BLaER1 (cell line): ENCODE data around the gene PAPSS2.

Experiments
- H3K27ac ChIP-seq: shearing (Covaris generic); formaldehyde crosslinking; 2 replicates; pipeline ENCODE4 v1.8.1; 2022
- H3K27me3 ChIP-seq: shearing (Covaris generic); formaldehyde crosslinking; 2 replicates; pipeline ENCODE4 v1.8.1; 2022
- H3K36me3 ChIP-seq: shearing (Covaris generic); formaldehyde crosslinking; 2 replicates; pipeline ENCODE4 v1.8.1; 2022
- H3K4me1 ChIP-seq: shearing (Covaris generic); formaldehyde crosslinking; 2 replicates; pipeline ENCODE4 v1.8.1; 2022
- H3K4me2 ChIP-seq: shearing (Covaris generic); formaldehyde crosslinking; 2 replicates; pipeline ENCODE4 v1.8.1; 2022
- H3K4me3 ChIP-seq: shearing (Covaris generic); formaldehyde crosslinking; 2 replicates; pipeline ENCODE4 v1.8.1; 2022
- H3K9ac ChIP-seq: shearing (Covaris generic); formaldehyde crosslinking; 2 replicates; pipeline ENCODE4 v1.8.1; 2022
- H3K9me3 ChIP-seq: shearing (Covaris generic); formaldehyde crosslinking; 2 replicates; pipeline ENCODE4 v1.8.1; 2022
- H4K20me1 ChIP-seq: shearing (Covaris generic); formaldehyde crosslinking; 2 replicates; pipeline ENCODE4 v1.8.1; 2022
- Cebpa-rat ChIP-seq: shearing (Covaris generic); IDR thresholded peaks from 2 replicates; pipeline ENCODE4 v1.8.1; 2022

The PAPSS2 gene

DNA sequence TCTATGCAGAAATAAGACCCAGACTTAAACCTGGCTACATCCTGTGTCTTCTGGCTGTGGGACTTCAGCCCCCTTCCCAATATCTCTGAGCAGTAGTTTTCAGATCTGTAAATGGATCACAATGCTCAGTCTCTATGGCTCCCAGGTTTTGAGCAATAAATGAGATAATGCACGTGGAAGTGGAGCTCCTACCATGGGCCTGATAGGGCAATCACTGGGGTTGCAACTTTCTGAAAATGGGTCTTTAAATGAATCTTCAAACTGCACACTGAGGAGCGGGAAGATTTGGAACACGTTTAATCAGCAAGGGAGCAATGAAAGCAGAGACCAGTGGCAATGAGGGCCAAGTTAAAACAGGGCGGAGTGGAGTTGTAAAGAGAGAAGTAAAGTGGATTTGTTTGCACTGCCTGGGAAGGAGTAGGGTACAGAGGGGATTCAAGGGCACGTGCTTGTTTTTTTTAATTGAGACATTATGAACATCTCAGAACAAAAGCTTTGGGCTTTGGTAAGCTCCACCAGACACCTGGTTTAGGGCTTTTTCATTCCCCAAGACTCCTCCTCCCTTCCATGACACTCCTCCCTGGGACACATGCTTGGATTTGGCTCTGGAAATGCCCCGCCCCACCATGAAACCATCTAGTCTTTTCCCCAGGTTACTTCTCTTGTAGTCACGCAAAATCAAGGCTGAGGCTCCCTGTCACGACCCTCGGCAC, 42.7 kb downstream of the PAPSS2 start:
- H3K4me1 ChIP-seq = no peaks in the 10 kb centered on the region
- no peaks in the 10 kb centered on the region for H4K20me1 ChIP-seq
- no peak for TF ChIP-seq Cebpa-rat
- H3K9ac ChIP-seq = no peak overlapping the region
- H3K27me3 ChIP-seq = no peaks in the 10 kb centered on the region
- H3K4me3 ChIP-seq = no peak overlapping the region
- no peak overlapping the region for H3K4me2 ChIP-seq
- H3K9me3 ChIP-seq = no peaks in the 10 kb centered on the region
- no peaks in the 10 kb centered on the region for H3K36me3 ChIP-seq
- H3K27ac ChIP-seq = no peak overlapping the region

DNA sequence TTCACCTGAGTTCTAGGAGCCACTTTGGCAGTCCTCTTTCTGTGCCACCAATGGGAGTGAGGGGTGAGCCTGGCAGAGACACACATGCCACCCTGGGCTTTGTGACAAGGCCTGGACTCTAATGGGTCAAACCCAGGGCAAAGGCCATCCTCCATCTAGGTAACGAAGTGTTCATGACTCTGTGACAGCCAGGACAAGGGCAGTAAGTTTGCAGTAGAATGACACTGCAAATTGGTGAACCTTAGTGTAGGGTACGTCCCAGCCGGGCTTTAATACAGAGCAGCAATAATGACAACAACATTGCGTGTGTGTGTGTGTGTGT, 43.3 kb downstream of the PAPSS2 start:
- Histone ChIP-seq H3K4me2 (no peak overlapping the region), H3K9me3 (no peaks in the 10 kb centered on the region), H3K4me3 (no peak overlapping the region), H3K27ac (no peak overlapping the region), H3K27me3 (no peaks in the 10 kb centered on the region), H3K4me1 (no peaks in the 10 kb centered on the region), H3K9ac (no peak overlapping the region), H4K20me1 (no peaks in the 10 kb centered on the region), H3K36me3 (no peaks in the 10 kb centered on the region)
- no peak for TF ChIP-seq Cebpa-rat

GRCh38 chr10:87703771-87704170, 44.1 kb downstream of the PAPSS2 start:
- Histone ChIP-seq H3K4me2 (no peak overlapping the region), H3K4me1 (no peaks in the 10 kb centered on the region), H3K9me3 (no peaks in the 10 kb centered on the region), H3K27me3 (no peaks in the 10 kb centered on the region), H3K9ac (no peak overlapping the region), H3K4me3 (no peak overlapping the region), H3K27ac (no peak overlapping the region), H4K20me1 (no peaks in the 10 kb centered on the region), H3K36me3 (no peaks in the 10 kb centered on the region)
- no peak for TF ChIP-seq Cebpa-rat

GRCh38 chr10:87705339-87705738, 45.7 kb downstream of the PAPSS2 start:
- no peak overlapping the region for H3K9ac ChIP-seq

GRCh38 chr10:87706731-87707130, 47.1 kb downstream of the PAPSS2 start:
- Histone ChIP-seq H3K4me1 (no peaks in the 10 kb centered on the region; the same call in 1 of the 2 replicates), H3K27me3 (no peaks in the 10 kb centered on the region), H3K4me2 (no peak overlapping the region), H4K20me1 (no peaks in the 10 kb centered on the region), H3K9me3 (no peaks in the 10 kb centered on the region), H3K9ac (no peak overlapping the region), H3K27ac (no peak overlapping the region), H3K36me3 (no peaks in the 10 kb centered on the region), H3K4me3 (no peak overlapping the region)
- no peak for TF ChIP-seq Cebpa-rat

More at GRCh38 chr10:87705339-87705738, 45.7 kb downstream of the PAPSS2 start:
- Histone ChIP-seq H3K4me1 (no peaks in the 10 kb centered on the region), H4K20me1 (no peaks in the 10 kb centered on the region), H3K27ac (no peak overlapping the region), H3K9me3 (no peaks in the 10 kb centered on the region), H3K36me3 (no peaks in the 10 kb centered on the region), H3K27me3 (no peaks in the 10 kb centered on the region), H3K4me2 (no peak overlapping the region), H3K4me3 (no peak overlapping the region)
- TF ChIP-seq Cebpa-rat = no peak

DNA sequence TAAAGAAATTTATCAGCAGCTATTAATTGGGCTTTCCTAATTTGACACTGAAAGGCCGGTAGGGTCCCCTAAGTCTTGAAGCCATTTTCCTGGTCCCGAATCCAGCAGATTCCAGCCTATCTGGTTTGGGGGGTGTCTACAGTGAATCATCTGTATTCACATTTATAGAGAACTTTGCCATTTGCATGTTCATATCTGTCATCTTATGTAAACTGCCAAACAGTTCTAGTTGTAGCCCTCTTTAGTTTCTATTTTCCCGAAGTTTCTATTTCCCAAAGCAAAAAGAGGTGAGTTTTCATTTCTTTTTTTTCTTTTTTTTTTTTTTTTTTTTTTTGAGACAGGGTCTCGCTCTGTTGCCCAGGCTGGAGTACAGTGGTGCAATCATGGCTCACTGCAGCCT, 47.6 kb downstream of the PAPSS2 start:
- H3K27ac ChIP-seq = no peak overlapping the region
- TF ChIP-seq Cebpa-rat = no peak
- H3K27me3 ChIP-seq = no peaks in the 10 kb centered on the region
- no peaks in the 10 kb centered on the region for H4K20me1 ChIP-seq
- peaks cover 4% of the 10 kb centered on the region; the same call in 1 of the 2 replicates for H3K4me1 ChIP-seq
- no peaks in the 10 kb centered on the region for H3K9me3 ChIP-seq
- no peak overlapping the region for H3K9ac ChIP-seq
- H3K4me3 ChIP-seq = no peak overlapping the region
- no peaks in the 10 kb centered on the region for H3K36me3 ChIP-seq
- H3K4me2 ChIP-seq = no peak overlapping the region

GRCh38 chr10:87712913-87713616, 53.4 kb downstream of the PAPSS2 start:
- Histone ChIP-seq H3K9ac (no peak overlapping the region), H3K4me2 (no peak overlapping the region), H4K20me1 (no peaks in the 10 kb centered on the region), H3K9me3 (no peaks in the 10 kb centered on the region), H3K36me3 (no peaks in the 10 kb centered on the region), H3K27ac (no peak overlapping the region), H3K4me1 (peaks cover 29% of the 10 kb centered on the region), H3K27me3 (no peaks in the 10 kb centered on the region), H3K4me3 (no peak overlapping the region)
- no peak for TF ChIP-seq Cebpa-rat

GRCh38 chr10:87713707-87714106, 54.0 kb downstream of the PAPSS2 start:
- H3K4me2 ChIP-seq = no peak overlapping the region
- H3K27me3 ChIP-seq = no peaks in the 10 kb centered on the region
- H4K20me1 ChIP-seq = no peaks in the 10 kb centered on the region
- TF ChIP-seq Cebpa-rat = no peak
- peaks cover 36% of the 10 kb centered on the region for H3K4me1 ChIP-seq
- H3K4me3 ChIP-seq = no peak overlapping the region
- H3K27ac ChIP-seq = no peak overlapping the region
- H3K36me3 ChIP-seq = no peaks in the 10 kb centered on the region
- no peaks in the 10 kb centered on the region for H3K9me3 ChIP-seq
- no peak overlapping the region for H3K9ac ChIP-seq

DNA sequence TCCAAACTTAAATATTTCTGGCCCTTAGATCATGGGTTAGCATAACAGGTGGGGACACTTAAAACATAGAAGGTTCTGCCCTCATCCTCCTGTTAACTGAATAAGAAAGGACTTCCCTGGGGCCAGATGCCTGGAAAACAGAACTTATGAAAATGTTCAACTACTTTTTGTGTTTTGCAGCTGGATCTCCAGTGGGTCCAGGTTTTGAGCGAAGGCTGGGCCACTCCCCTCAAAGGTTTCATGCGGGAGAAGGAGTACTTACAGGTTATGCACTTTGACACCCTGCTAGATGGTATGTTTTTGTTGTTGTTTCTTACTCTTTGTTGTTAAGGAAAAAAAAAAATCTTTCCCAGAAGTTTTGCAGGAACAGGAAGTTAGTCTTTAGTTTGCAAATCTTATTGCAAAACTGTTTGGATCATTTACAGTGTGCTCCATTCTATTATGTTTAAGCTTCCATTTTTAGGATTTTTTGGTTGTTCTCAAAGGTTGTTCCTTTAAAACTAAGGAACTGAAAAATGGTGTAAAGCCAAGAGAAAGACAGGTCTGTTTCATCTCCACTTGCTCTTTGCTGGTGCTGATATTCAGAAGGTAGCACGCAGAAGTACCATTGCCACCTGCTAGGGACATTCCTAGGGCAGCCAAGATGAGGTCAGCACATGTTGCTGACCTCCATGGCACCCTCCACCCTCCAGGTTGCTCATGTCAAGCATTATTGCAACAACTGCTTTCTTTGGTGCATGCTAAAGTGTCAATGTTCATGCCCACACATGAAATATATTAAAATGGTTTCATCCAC, 56.1 kb downstream of the PAPSS2 start:
- Histone ChIP-seq H3K4me2 (peak overlapping the region; percentile 47), H3K36me3 (no peaks in the 10 kb centered on the region)

GRCh38 chr10:87716348-87716670, 56.6 kb downstream of the PAPSS2 start:
- no peaks in the 10 kb centered on the region for H3K9me3 ChIP-seq
- H3K36me3 ChIP-seq = no peaks in the 10 kb centered on the region
- H3K27ac ChIP-seq = no peak overlapping the region
- H4K20me1 ChIP-seq = no peaks in the 10 kb centered on the region
- H3K4me1 ChIP-seq = peaks cover 38% of the 10 kb centered on the region
- H3K27me3 ChIP-seq = no peaks in the 10 kb centered on the region
- no peak for TF ChIP-seq Cebpa-rat
- H3K4me2 ChIP-seq = peak overlapping the region; percentile 47
- H3K9ac ChIP-seq = no peak overlapping the region
- H3K4me3 ChIP-seq = no peak overlapping the region

More for the DNA sequence above, 56.1 kb downstream of the PAPSS2 start:
- Histone ChIP-seq H4K20me1 (no peaks in the 10 kb centered on the region), H3K9me3 (no peaks in the 10 kb centered on the region), H3K27me3 (no peaks in the 10 kb centered on the region), H3K4me3 (no peak overlapping the region), H3K27ac (no peak overlapping the region), H3K9ac (no peak overlapping the region), H3K4me1 (peaks cover 38% of the 10 kb centered on the region)
- no peak for TF ChIP-seq Cebpa-rat
